Globus pallidus (tissue), 1 donor: ENCODE results near the gene SMAD3.

Source experiments
- DNase-seq: peaks from one replicate; pipeline ENCODE4 v3.0.0-alpha.2; 2015; ENCODE audit warnings: low spot score

Gene SMAD3

DNA sequence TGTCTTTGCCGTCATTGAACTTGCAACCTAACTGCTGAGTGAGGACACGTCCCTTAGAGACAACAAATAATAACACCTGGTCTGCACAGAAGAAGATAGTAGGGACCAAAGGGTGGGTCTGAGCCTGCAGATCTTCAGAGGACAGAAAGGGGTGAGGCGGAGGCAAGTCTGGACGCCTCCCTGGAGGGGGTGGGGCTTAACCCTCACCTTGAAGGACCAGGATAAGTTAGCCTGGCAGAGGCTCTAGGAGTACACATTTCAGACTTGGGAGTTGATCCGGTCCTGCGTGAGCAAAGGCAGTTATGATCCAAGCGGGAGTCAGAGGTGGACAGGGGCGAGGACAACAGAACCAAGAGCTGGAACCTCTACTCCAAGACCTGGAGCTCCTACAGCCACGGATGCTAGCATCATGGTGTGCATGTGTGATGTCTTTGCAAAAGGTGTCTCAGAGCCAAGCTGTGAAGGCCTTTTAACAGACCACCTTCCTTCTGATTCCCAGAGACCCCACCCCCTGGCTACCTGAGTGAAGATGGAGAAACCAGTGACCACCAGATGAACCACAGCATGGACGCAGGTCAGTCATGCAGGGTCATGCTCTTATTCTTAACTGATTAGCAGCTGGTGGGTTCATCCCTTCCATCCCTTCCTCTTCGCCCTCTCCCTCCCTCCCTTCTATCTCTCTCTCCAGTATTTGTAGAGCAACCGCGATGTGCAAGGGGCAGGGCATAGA, 101.0 kb downstream of the SMAD3 start:
- no peak for DNase-seq

GRCh38 chr15:67167091-67167490, 101.7 kb downstream of the SMAD3 start:
- no peak for DNase-seq

GRCh38 chr15:67168694-67169093, 103.3 kb downstream of the SMAD3 start:
- DNase-seq = no peak

GRCh38 chr15:67170143-67170925, 104.9 kb downstream of the SMAD3 start:
- no peak for DNase-seq

GRCh38 chr15:67171471-67171870, 106.1 kb downstream of the SMAD3 start:
- no peak for DNase-seq

GRCh38 chr15:67172172-67172571, 106.8 kb downstream of the SMAD3 start:
- no peak for DNase-seq

- DNase-seq = no peak
These were observed 107.6 kb downstream of the SMAD3 start for GRCh38 chr15:67173005-67173404.

DNA sequence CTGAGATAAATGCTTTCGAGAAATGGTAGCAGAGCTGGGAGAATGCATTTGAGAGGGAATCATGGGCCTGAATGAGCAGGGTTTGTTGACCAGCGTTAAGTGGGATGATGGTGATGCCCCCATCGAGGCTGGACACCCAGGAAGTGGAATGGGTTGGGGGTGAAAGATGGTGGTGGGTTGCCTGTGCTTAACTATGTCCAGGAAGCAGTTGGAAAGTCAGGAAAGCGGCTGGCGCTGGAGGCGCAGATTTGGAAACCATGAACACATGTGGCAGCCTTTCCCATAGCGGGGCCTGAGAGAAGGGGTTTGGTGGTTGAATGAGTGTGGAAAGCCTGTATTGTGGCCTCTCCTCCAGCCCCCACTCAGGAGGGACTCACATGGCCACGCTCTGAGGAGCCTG, 108.4 kb downstream of the SMAD3 start:
- no peak for DNase-seq

DNA sequence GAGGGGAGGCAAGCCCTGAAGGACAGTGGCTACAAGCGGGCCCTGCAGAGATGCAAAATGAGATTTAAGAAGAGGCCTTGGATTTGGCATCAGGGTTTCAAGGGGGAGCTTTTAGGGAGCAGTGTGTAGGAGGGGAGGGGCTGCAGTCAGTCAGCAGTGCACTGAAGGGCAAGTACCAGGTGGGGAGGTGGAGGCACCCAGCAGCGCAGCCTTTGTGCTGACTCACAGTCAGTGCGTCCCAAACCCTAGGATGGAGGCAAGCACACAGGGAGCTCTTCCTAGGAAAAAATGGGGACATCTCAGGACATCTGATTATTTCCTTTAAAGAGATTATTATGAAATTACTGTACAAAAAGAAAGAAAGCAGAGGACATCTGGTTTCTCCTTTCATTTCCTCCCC, 109.0 kb downstream of the SMAD3 start:
- no peak for DNase-seq

DNA sequence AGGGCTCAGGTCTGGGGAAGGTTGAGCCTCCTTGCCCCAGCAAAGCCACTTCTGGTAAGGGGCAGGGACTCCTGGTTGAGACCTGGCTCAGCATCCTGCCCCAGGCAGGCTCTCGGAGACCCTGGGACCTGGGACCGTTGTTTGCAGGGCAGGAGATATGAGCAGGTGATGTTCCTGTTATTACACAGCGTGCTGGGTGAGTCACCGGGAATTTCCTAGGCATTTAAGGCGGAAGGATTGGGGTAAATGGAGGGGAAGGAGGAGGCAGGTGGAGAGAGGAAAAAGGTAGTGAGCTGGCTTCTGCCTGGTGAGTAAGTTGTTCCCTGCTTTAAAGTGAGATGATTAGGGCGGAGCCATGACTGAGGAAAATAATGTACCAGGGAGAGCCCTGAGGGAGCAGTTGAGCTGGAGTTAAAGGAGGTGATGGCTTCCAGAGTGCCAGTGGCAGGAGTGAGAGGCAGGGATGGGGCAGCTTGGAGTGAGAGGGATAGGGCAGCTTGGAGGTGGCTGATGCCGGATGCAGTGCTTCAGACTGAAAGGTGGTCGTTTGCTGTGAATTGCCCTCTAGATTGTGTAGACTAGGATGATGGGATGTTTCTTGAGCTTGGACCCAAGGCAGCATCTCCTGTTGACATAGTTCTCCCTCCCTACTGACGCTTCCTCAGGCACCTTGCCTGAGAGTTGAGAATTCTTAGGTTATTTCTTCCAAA, 109.6 kb downstream of the SMAD3 start:
- no peak for DNase-seq

DNA sequence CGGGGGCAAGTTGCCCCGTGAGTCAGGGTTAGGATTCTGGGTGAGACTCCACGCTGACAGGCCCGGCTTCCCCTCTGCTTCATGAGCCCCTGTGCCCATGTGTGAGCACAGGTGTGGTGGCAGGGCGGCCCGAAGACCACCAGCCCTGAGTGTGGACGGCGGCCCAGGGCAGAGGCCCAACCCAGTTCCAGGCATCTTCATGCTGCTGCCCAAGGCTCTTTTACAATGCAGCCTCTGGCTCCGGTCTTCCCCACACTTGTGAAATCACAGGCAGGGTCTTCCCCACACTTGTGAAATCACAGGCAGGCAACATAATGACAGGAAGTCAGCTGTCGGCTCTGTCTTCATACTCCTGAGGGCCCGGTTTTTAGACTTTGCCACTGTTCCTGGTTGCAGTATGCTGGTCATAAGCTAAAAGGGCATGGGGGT, 110.3 kb downstream of the SMAD3 start:
- DNase-seq = no peak

DNA sequence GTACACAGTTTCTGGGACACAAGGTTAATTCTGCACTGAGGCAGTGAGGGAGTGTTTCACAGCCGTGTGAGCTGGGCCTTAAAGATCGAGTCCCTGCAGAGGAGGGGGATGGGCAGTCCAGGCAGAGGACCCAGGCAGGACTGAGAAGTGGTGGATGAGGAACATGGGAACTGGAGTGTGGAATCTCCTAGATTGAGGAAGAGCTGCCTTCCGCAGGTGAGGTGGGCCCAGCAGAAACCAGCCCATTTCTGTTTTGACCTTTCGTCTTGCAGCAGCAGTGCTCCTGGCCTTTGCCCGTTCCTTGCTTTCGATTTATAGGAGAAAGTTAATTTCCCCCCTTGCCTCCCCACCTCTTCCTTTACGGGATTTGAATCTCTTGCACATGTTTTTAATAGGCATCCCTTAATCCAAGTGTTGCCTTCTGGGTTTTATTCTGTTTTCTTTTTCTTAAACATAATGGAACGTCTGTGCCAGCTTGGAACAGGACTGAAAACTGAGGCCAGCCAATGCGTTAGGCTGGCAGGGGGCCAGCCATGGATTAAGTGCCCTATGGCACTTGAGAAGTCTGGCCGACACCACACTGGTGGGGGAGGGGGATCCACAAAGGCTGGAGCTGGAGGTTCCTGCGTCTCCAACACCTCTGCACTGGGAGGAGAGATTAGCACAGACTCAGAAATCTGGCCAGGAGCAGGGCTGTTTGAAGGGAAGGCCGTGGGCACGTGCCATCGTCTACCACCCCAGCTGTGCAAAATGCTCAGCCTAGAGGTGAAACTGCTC, 111.0 kb downstream of the SMAD3 start:
- no peak for DNase-seq

DNA sequence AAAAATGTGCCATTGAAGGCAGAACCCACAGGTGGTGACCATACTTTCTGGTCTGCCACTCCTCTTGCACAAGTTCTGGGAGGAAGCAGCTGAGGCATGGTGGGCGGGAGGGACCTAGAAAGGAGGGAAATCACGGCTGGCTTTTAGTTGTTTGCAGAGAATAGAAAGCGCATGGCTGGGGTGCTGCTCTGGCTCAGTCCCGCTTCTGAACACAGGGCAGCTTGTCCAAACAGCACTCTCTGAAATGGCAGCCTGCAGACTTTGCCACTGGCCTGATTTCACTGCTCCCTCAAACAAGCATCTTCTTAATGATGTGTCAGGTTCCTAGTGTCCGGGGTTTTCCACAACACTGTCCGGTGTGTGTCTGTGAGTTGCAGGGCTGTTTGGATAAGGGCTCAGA, 112.3 kb downstream of the SMAD3 start:
- no peak for DNase-seq

DNA sequence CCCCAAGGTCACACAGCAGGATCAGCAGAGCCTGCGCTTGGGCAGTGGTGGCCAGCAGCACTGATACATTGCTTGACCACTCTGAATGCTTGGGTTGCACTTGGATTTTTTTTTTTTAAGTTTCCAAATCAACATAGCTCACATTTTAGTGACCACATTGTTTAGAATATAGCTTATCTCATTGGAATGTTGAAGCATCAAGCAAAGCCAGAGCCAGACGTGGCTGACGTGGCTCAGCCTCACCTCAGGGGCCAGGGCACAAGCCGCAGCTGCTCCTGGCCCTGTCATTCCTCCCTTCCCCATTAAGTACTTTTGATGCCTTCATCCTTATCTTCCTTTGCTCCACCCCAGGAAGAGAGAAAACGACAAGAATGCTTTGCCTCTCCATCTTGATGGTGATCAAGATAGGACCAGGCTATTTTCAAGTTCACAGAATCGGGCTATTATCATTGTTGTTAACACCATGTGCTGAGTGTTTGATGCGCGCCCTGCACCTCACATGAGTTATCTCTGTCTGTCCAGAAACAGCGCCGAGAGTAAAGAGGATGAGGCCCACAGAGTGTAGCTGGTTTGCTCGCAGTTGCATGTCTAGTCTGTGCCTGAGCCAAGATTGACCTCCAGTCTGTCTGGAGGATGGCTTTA, 113.3 kb downstream of the SMAD3 start:
- no peak for DNase-seq

DNA sequence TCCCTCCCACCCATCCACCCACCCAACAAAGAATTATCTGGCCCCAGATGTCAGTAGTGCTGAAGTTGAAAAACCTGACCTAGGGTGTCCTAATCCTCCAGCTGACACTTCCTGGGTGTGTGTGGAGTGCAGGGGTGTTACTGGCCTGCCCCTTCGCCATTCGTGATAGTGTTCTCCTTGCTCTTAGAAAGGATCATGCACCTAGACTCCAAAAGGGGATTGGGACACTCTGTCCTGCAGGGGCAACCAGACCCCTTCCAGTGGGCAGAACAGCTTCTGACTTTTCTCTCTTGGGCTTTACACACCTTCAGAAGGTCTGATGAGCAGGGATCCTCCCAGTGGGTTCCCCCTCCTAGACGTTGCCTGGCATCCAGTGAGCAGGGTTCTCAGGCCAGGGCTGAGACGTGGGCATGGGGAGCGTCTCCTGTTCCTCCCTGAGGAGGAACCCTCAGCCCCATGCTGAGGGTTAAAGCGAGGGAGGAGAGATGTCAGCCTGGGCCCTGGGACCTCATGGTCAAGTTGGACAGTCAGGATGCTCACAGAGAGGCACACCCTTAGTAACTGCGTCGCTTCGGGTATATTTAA, 114.1 kb downstream of the SMAD3 start:
- no peak for DNase-seq

DNA sequence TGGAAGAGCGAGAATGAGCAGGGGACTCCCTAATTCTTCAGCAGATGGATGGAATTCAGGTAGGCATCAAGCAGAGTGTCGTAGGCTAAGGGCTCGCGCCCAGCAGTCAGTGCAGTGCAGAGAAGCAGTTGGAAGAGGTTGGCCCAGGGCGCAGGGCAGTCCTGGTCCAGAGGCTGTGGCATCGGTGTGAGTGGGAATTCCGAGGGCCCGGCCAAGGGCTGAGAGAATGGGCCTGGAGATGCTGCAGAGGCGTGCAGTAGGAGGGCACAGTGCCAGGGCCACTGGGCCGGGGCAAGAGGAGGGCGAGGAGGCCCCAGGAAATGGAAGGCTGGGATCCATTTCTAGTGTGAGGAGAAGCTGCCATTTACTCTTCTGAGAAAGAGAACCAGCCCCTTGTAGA, 114.6 kb downstream of the SMAD3 start:
- no peak for DNase-seq

DNA sequence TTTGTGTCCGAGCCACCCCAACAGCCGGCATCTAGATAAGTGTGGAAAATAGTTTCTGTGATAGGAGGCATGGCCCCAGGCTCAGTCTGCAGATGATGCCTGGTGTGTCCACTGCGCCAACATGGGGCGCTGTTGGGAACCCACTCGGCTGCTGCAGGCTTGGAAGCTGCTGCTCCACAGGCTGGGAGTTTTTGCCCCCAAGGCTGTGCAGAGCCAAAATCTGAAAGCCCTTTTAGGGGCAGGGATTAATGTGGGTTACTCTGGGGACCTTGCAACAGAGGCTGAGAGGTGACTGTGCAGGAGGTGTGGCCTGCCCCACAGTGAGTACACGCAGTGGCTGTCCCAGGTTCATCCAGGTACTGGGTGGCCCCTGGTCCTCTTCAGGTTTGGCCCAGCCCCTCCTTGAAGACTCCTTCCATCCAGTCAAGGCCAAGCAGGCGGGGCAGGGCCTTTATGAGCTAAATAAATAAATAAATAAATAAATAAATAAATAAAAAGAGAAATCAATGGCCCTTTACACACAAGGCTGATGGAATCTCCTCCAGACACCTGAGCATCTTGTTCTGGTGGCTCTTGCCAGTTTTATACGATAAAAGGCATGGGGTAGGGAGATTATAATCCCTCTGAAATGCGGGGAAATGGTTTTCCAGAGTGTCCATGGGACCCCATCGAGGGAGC, 115.3 kb downstream of the SMAD3 start:
- DNase-seq = no peak

DNA sequence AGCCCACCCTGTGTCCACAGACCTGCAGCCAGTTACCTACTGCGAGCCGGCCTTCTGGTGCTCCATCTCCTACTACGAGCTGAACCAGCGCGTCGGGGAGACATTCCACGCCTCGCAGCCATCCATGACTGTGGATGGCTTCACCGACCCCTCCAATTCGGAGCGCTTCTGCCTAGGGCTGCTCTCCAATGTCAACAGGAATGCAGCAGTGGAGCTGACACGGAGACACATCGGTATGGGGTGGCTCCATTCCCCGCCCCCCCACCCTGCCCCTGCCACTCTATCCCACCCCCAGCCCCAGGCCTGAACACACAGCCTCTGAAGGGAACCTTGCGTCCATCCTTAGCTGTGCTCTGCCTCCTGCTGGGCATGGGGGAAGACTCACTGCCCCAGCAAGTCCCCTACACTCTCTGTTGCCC, 115.8 kb downstream of the SMAD3 start:
- no peak for DNase-seq

GRCh38 chr15:67183443-67184169, 118.2 kb downstream of the SMAD3 start:
- DNase-seq = no peak
